AG09319 (cell line): ENCODE results near the gene APOOL.
"Not testable (repeated sequence)": the region's sequence is repeated elsewhere in the genome, so short reads cannot be mapped to it uniquely, and the experiment has no call there.

Experiments
- DNase-seq: peaks from one replicate; pipeline ENCODE4 v3.0.0-alpha.2; 2010; ENCODE audit warnings: low read depth; ENCODE audit errors: extremely low read depth
- CTCF ChIP-seq: IDR thresholded peaks from 2 replicates; pipeline ENCODE4 v1.5.1; 2011; ENCODE audit warnings: low read depth, mild to moderate bottlenecking, inconsistent platforms, low read length, moderate library complexity

The APOOL gene

GRCh38 chrX:85003655-85004244 is at the start of gene APOOL:
Gene APOOL, plus strand, starts transcription at chrX:85003877. Its CDS starts 36 bp downstream, at chrX:85003913.
- DNase-seq: peak; percentile 66
- TF ChIP-seq CTCF: no peak

GRCh38 chrX:84956304-84956703 is 47.4 kb upstream of the APOOL start:
- no peak for TF ChIP-seq CTCF
- no peak for DNase-seq

GRCh38 chrX:84974803-84975202 is 28.9 kb upstream of the APOOL start:
- DNase-seq: no peak
- no peak for TF ChIP-seq CTCF

GRCh38 chrX:84991739-84992138 is 11.9 kb upstream of the APOOL start:
- DNase-seq: not testable (repeated sequence)

- DNase-seq: no peak
- TF ChIP-seq CTCF: no peak
These were observed 10.5 kb upstream of the APOOL start for GRCh38 chrX:84993150-84993549.

- TF ChIP-seq CTCF: no peak
These were observed 2.3 kb upstream of the APOOL start for GRCh38 chrX:85001344-85001743.

GRCh38 chrX:85004255-85004654 is 578 bp downstream of the APOOL start:
- TF ChIP-seq CTCF: no peak
- DNase-seq: no peak

More at GRCh38 chrX:85001344-85001743, 2.3 kb upstream of the APOOL start:
- no peak for DNase-seq

- DNase-seq: no peak
- no peak for TF ChIP-seq CTCF
These were observed 8.4 kb downstream of the APOOL start for GRCh38 chrX:85012098-85012497.

- DNase-seq: not testable (repeated sequence)
These were observed 11.7 kb downstream of the APOOL start for GRCh38 chrX:85015351-85015750.
